Stimulated activated CD4-positive, alpha-beta T cell treated with anti-CD3 and anti-CD28 coated beads, TNF-alpha, amount 100 ng/mL, for 1 hour (primary cell): ENCODE measurements around the gene RASGRF1.
"Not testable (repeated sequence)": the region's sequence is repeated elsewhere in the genome, so short reads cannot be mapped to it uniquely, and the experiment has no call there.

Source experiments
- DNase-seq, 3 donors: peaks; one replicate each; pipeline ENCODE4 v3.0.0-alpha.2; 2020; ENCODE audit warnings: low read depth in 3 of 3, low spot score in 1 of 3

Gene RASGRF1

DNA sequence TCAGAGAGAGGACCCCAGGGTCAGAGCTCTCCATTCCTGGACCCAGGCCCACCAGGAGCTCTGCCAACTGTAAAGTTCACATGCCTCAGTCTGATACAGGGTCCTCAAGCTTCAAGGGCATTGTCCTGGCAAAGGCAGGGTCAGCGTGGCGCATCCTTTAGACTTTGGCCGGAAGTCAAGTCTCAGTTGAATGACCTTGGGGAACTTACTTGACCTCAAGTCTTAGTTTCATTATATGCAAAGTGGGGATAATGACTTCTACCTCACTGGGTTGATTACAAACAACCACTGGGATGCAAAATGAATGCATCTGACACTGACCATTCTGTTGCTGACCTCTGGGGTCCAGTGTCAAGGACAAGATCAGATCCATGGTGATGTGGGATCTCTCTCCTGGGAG, 75.2 kb downstream of the RASGRF1 start:
- DNase-seq, result no peak

DNA sequence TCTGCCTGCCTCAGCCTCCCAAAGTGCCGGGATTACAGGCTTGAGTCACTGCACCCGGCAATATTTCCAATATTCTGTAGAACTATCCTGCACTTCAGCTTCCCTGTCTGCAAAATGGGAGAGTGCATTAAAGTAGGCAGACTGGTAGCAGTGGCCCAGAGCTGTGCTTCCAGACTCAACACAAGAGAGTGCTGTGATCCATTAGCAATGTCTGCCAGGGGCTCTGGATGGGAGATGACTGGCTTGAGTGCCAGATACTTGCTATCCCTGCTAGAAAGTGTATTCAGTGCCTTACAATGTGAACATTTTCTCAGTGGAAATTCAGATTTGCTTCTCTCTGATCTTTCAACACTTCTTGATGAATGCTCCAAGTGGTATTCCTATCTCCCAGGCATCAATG, 80.3 kb downstream of the RASGRF1 start:
- no peak for DNase-seq

DNA sequence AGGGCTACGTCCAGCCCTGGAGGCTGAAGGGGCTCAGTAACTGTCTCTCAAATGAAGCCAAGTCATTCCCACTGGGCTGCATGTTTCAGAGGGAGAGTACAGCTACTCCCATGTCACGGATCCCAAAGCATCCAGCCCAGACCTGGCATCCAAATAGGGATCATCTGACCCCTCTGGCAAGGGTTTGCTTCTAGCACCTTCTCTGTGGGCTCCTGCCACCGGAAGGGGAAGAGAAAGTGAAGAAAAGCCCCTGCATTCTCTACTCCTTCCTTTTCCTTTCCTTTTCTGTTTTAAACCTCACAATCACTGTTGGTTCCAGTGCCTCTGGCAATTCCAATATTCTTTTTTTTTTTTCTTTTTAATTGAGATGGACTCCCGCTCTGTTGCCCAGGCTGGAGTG, 81.2 kb downstream of the RASGRF1 start:
- no peak for DNase-seq

DNA sequence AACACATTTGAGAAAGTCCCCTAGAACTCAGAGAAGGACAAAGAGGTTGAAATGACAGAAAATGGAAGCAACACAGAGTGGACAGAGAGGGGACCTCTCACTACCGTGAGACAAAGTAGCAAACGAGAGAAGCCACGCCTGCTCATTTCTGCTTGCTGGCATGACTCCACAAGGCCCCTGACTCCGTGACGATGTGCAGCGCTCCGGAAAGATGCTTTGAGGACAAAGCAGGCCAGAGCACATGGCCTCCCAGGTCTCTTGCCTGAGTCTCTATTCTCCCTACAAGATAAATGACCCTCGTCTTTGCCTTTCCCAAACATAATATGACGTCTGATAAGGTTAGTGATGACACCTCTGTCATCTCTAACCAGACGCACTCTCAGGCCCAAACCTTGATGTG, 81.9 kb downstream of the RASGRF1 start:
- no peak for DNase-seq

DNA sequence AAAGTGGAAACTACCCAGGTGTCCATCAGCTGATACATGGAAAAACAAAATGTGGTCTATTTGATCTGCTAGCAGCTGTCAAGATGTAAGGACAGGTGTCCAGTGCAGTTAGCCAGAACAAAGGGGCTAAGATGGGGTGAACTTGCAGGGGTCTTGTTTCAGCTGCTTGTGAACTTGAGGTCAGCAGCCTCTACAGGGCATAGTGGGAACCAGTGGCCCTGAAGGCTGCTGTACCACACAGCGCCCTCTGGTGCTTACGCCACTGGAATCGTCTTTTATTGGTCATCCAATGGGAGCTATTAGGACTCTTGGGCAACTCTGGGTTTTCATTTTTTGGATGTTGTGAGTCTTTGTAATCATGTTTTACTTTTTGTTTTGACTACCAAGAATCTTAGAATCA, 83.5 kb downstream of the RASGRF1 start:
- DNase-seq, result no peak

DNA sequence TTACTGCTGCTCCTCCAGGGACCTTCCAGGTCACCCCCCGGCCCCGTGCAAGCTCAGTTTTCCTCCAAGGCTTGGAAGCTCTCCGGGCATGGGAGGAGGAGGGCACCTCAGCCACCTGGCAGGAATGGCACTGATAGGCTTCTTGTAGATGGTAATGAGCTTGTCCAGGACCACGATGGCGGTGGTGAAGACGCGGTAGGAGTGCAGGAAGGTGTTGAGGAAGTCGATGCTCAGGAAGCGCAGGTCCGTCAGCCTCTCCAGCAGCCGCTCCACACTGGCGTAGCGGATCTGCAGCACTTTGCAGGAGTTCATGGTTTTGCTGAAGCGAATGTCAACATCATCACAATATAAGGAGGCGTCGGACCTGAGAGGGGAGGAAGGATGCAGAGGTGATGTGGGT, 84.5 kb downstream of the RASGRF1 start:
- DNase-seq, result no peak

DNA sequence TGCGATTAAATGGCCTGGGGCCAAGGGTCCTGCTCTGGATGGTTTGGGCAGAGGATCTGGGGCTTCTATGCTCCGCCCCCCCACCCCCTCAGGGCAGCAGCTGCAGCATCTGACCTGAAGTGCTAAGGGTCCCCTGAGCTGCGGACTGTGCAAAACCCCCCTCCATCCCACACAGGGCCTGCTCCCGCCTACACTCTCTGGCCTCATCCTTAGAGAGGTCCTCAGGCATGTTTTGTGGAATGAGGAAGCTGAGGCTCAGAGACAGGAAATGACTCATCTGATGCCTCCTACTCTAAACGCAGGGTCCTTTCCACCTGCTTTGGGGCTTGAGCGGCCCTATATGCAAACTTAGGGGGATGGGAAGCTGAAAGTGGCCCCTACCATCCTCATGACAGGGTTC, 86.2 kb downstream of the RASGRF1 start:
- DNase-seq, result no peak

DNA sequence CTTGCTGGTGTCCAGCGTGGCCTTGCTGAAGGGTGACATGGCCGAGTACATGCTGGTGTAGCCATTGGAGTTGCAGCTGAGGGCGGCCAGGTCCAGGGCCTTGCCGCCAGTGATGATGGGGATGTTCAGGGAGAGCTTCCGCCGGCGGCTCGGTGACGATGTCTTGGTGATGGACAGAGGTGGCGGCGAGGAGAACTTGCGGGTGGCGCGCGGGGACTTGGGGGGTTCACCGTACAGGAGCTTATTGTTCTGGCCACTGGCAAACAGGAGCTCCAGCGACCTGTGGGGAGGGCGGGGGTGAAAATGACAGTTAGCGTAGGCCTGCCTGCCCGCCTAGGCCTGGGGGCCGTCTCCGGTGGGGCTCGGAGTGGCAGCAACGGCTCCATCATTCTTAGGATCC, 86.7 kb downstream of the RASGRF1 start:
- DNase-seq, result no peak

DNA sequence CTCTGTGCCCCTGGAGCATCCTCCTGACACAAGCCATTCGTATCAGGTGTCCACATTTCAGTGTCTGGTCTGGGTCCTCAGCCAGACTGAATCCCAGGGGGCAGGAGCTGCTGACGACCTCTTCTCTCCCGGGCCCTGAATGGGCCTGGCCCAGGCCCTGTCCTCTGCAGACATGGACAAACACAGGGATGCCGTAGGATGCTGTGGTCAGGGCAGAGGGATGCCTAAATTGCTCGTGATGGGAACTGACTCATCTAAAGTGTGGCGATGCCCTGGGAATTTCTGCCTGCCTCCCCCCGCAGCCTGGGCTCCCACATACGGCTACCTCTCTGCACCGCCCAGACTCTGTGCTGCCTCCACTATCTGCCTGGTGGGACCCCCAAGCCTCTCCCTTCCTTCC, 87.3 kb downstream of the RASGRF1 start:
- no peak for DNase-seq

DNA sequence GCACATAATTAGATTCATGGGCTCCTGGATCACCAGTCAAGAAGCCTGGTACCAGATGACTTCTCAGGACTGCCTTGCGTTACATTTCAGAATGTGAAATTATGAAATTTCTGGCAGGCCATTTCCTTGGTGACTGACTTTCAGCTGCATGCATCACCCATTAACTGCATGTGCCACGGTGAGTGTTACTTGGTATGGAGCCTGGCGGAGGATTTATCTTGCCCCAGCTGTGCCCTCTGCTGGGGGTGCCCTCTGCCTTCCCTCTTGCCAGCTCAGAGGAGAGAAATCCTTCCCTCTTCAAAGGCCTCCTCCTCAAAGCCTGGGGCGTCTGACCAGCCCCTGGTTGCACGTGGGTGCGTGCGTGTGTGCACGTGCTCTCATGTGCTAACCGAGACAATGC, 88.0 kb downstream of the RASGRF1 start:
- no peak for DNase-seq

DNA sequence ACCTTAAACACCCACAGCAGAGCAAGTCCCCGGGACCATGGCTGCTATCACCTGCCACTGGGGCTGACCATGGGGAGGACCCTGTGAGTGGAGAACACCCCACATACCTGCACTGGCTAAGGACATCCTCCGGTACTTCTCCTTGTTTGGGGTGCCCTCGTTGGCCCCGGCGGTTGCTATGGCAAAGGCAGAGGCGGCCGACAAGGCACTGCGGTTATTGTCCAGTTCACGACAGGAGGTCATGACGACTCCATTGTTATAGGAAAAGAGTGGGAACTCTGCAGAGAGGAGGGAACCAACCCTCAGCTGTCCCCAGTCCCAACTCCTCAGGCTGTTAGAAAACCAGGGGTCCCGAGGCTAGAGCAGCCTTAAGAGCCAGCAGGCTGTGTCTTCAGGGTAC, 90.9 kb downstream of the RASGRF1 start:
- no peak for DNase-seq

DNA sequence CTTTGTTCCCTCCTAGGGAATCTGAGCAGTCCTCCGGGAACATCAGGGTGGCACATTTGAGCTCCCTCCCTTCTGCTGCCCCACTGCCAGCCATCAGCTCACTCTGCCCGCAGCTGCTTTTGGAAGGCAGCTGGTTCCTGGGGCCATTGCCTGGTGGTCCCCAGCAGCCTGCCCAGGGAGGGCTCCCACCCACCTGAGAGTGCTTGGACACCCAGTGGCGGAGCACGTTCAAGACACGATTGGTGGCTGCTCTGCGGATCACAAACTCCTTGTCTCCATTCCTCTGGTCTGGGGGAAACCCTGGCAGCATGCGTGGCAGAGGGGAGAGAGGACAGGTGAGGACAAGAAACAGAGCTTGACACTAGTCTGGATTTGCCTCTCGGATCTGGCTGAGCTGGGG, 92.1 kb downstream of the RASGRF1 start:
- DNase-seq, result no peak

DNA sequence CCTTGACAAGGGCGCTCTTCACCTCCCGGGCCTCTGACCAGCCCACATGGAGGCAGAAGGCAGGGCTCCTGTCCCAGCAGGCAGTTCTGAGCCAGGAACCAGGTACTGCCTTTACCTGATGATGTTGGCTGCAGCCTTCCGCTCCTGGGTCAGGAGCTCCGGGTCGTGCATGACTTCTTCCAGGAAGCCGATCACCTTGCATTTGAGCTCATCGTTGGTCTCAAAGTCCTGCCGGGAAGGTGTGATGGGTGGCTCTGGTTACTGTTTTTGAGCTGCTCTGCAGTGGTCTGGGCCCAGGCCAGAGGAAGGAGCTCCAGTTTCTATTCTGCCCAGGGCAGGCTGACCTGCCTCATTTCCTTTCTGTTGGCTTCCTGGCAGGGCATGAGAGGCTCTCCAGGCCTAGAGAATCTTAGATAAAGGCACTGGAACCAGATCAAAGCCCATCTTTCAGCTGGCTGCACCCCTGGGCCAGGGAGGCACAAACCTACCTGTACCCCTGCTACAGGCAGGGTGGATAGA, 92.5 kb downstream of the RASGRF1 start:
- no peak for DNase-seq

DNA sequence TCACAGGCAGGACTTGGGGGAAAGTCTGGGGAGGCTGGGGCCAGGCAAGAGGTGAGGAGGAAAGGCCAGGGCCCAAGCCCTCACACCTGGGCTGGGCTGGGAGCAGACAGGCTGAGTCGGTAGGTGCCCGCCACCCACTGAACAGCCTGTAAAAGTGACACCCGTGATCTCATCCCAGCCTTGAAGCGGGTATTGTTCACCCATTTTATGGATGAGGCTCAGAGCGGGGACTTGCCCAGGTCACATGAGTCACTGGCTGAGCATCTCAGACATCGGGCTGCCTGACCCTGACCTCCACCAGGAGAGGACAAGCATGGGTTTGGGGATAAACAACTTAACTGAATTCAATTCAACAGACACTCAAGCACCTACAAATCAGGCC, 93.7 kb downstream of the RASGRF1 start:
- DNase-seq, result no peak

DNA sequence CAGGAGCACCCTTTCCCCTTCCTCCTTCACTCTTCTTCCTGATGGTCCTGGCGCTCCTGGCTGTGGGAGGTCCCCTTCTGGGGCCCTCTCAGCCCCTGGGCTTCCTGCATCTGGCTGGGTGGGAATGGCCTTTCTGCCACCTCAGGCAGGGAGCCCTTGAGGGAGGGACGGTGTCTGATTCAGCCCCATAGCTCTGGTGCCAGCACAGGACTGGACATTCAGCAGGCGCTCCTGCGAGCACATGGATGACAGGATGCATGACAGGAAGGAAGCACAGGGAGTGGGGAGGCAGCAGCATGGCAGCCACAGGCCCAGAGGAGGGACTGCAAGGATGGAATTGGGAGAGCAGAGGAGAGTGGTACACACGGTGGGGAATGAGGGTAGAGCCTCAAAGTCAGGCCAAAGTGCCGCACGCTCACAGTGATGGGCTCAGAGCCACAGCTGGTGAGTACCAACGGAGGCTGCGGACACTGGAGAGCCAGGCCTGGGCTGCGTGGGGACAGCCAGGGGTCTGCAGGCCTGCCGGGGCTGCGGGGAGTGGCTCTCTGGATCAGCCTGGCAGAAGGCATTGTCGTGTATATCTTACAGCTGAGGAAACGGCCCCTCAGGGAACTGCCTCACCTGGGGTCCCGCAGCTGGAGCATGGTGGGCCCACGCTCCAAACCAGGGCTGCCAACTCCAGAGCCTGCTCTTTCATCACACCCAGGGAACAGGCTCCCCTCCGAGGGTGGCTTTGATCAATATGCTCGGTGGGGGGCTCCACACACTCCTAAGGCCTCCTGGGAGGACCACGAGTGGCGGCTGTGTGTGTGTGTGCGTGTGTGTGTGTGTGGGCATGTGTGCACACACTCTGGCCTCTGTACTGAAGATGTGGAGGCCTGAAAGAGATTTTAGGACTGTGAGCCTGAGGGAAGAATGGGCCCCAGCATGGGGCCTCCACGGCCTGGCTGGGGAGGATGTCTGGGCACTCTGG, 94.4 kb downstream of the RASGRF1 start:
- DNase-seq, result no peak

DNA sequence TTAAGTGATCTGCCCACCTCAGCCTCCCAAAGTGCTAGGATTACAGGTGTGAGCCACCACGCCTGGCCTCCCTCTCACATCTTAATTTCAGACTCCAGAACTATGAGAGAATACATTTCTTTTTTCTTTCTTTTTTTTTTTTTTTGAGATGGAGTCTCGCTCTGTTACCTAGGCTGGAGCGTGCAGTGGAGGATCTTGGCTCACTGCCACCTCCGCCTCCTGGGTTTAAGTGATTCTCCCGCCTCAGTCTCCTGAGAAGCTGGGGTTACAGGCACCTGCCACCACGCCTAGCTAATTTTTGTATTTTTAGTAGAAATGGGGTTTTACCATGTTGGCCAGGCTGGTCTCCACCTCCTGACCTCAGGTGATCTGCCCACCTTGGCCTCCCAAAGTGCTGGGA, 95.4 kb downstream of the RASGRF1 start:
- DNase-seq, result not testable (repeated sequence)

DNA sequence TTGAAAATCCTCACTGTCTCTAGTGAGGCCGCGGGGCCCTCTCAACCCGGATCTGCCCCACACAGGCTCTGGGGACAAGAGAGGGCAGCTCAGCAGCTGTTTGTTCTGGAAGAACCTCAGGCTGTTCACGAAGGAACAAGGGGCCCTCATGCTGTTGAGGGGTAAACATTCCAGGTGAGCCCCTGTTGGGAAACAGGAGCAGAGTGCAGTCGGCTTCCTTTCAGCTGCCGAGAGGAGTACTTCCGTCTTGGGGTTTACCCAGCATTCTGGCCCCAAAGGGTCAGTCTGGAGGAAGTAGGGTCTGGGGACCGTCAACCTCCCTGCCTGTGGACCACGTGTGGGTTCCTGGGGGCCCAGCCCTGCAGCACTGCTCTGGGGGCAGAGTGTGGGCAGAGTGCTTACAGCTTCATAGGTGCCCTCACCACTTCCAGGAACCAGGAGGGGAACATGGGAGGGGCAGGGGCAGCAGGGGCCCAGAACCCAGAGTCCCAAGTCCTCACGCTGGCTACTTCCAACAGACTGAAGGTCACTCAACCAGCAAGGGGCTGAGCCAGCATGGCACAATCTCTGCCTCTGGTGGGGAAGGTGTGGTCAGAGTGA, 96.5 kb downstream of the RASGRF1 start:
- DNase-seq, result no peak

DNA sequence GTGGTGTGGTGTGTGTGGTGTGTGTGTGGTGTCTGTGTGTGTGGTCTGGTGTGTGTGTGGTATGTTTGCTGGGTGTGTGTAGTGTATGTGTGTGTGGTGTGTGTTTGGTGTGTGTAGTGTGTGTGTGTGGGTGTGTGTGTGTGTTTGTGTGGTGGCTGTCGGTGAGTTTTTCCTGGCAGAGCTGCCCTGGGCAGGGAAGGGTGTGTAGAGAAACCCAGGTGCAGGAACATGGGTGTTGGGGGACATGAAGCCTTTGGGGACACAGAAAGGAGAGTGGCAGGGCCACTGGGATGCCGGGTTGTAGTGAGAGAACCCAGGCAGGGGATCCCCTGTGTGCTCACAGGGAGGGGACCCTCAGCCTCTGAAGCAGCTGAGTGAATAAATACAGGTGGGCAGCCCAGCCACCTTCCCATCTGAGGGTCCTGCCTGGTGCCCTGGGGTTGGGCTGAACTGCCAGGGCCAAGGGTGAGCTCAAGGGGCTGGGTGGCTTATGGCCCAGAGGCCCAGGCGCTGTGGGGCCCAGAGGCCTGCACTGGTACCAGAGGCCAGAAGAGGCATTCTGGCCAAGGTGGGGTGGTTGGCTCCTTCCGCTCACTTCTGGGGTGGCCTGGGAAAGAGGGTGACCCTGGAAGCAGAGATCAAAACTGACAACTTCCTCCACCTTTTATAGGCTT, 97.2 kb downstream of the RASGRF1 start:
- no peak for DNase-seq

DNA sequence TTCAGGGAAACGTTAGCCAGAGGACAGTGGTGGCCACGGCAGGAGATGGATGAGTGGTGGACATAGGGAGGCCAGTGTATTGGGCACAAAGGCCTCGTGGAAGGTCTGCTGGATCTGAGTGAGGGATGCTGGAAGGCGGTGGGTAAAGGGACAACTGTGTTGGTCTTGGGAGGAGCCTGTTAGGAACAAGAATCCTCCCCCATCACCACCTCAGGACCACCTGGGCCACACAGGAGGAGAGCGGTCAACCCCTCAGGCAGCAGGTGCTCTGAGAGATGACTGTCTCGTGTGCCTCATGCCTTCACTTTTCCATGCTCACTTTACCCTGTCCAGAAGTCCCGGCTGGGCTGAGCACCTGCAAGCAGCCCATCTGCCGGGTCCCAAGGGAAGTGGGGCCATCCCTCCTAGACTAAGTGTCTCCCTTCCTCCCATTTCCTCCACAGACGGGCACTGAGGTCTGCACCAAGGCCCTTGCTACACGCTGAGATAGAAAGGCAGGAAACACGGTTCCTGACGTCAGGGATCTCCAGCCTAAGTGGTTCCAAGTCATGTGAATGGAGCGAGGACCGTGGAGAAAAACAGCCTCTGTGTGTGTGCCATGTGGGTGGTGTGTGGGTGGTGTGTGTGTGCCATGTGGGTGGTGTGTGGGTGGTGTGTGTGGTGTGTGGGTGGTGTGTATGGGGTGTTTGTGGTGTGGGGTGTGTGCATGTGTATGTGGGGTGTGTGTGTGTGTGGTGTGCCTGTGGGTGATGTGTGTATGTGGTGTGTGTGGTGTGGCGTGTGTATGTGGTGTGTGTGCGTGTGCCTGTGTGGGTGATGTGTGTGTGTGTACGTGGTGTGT, 97.9 kb downstream of the RASGRF1 start:
- DNase-seq, result no peak

DNA sequence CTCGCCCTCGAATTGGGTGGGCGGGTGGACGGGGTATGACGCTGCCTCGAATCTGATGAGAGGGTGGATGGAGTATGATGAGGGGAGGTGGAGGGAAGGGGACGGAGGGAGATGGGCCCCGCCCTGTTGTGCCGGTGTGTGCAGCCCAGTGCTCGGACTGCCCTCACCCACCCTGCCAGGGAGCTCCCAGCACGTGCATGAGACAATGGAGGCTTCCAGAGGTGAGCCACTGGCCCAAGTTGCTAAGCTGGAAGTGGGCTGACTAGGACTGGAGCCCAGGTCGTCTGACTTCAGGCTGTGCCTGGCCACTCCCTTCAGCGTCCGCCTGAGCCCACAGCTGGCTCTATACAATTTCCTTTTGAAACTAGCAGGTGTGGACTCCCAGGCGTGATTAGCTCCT, 98.7 kb downstream of the RASGRF1 start:
- no peak for DNase-seq

DNA sequence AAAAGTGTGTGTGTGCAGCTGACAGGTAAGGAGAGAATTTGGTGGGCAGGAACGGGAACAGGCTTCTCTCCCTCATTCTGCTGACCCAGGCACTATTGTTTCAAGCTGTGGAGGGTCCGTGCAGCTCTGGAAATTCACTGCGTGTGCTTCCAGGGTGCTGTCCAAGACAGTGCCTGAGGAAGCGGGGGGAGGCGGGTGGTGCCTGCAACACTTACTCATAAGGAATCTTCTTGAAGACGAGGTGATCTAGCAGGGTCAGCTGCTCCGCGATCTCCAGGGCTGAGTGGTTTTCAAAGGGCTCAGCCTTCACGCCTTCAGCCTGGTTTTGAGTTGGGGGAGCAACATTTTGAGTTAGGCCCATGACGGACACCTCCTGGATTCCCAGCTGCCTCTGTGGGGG, 99.1 kb downstream of the RASGRF1 start:
- DNase-seq, result no peak
